Amniotic epithelial cell (primary cell): ENCODE results near the gene TNS3.
A peak's percentile ranks its signal among the peaks of the same experiment; 100 is the strongest.

ENCODE experiments used
- DNase-seq: peaks from one replicate; pipeline ENCODE4 v3.0.0-alpha.2; 2010; ENCODE audit warnings: low read depth

Gene TNS3

GRCh38 chr7:47345857-47346298 lies 236.0 kb downstream of the TNS3 start:
- DNase-seq, result no peak

DNA sequence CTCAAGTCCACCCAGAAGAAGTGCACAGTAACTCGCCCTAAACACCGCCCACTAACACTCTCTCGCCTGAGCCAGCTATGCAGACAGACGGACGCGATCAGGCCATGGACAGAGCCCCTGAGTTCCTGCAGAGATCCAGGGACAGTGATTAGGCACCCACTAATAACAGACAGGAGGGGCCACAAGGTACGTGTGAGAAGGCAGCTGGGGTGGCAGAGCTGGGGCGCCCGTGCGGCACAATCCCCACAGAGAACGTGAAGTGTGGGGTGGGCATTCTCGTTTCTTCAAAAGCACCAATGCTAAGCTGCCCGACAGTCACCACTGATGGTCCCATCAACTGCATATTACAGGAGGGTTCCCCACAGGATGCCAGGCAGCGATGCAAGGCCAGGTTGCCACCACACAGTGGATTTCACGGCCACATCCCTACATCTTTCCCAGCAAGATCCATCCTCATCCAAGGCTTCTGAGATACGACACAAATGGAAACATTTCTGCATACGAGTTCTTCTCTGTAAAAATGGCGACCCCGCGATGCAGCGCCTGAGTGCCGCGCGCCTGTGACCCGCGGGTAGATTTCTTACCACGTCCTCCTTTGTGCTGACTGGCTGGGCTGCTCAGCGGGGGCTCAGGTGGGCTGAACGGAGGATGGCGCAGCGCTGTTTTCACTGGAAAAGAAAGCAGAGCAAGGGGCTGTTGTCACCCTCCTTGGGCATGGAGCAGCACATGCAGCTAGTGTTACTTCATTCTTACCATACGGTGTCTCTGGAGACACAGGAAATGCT lies 237.5 kb downstream of the TNS3 start:
- no peak for DNase-seq

- DNase-seq, result no peak
These were observed 238.9 kb downstream of the TNS3 start for GRCh38 chr7:47343061-47343455.

GRCh38 chr7:47342296-47343060 lies 239.4 kb downstream of the TNS3 start:
- no peak for DNase-seq

DNA sequence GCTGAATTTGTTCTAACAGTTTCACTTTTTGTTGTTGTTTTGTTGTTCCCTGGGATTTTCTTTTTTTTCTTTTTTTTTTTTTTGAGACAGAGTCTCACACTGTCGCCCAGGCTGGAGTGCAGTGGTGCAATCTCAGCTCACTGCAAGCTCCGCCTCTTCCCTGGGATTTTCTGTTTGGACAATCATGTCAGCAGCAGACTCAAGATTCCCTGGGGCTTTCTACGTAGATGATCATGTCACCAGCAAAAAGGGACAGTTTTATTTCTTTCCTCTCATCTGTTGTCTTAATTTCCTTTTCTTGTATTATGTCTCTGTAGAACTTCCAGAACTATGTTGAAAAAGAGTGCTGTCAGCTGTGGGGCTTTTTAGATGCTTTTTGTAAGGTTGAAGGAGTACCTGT lies 241.4 kb downstream of the TNS3 start:
- DNase-seq, result no peak

DNA sequence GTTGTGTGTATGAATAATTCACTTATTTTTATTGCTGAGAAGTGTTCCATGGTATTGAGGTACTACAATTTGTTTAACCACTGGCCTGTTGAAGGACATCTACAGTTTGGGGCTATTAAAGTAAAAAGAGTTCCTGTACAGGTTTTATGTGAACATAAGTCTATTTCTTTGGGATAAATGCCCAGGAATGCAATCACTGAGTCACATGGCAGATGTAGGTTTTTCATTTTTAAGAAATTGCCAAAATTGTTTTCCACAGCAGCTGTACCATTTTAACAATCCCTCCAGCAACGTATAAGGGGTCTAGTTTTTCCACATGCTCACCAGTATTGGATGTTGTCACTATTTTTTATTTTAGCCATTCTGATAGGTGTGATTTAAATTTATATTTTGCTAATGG lies 243.9 kb downstream of the TNS3 start:
- DNase-seq, result no peak

DNA sequence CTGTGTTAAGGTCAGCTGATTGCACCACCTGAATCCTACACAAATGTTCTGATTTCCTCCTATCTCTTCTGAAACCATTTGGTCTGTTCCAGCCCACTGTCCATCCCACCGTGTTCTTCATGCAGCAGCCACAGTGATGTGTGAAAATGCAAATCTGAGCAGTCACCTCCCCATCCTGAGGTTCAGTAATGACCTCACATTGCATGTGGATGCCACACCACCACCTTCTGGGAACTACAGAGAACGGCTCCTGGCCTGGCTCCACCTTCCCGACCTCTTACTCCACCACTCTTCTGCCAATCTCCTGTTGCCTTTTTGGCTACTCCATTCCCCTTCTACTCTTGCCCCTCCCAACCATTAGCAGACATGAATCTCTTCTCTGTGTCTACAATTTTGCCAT lies 244.4 kb downstream of the TNS3 start:
- DNase-seq, result no peak

DNA sequence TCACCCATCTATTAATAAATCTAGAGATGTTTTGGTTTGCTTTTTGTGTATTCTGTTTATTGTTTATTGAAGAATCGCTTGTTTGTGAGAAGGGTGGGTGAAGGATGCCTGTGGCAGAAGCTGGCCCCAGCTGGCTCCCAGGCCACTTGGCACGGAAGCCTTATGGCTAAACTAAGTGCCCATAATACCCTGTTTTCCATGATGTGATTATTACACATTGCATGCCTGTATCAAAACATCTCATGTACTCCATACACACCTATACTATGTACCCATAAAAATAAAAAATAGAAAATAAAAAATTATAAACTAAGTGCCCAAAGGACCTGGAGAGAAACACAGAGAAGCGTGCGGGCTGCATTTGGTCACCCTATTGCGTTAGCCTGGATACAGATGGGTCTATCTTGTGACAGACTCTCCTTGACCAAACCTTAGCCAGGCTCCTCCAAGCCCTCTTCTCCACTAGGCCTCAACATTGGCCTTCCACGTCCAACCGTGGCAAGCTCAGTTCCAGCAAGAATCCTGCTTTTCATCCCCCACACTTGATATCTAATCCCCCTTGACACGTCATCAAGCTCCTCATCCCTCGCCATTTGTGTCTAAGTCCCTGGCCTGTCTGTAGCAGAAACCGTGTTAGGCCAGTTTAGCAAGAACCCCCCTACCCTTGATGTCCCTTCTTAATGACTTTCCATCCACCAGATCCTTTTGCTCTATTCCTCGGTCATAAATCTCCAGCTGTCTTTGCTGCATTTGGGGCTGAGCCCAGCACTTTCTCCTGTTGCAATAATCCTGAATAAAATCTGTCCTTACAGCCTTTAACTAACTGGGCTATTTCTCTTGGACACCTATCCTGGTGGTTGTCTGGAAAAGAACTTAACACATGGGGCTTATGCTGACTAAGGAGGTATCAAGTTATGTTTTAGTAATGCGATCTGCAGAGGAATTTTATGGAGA lies 245.2 kb downstream of the TNS3 start:
- no peak for DNase-seq

GRCh38 chr7:47335557-47336471 lies 246.1 kb downstream of the TNS3 start:
- DNase-seq, result peak; percentile 80

- DNase-seq, result no peak
These were observed 246.8 kb downstream of the TNS3 start for GRCh38 chr7:47335071-47335470.

DNA sequence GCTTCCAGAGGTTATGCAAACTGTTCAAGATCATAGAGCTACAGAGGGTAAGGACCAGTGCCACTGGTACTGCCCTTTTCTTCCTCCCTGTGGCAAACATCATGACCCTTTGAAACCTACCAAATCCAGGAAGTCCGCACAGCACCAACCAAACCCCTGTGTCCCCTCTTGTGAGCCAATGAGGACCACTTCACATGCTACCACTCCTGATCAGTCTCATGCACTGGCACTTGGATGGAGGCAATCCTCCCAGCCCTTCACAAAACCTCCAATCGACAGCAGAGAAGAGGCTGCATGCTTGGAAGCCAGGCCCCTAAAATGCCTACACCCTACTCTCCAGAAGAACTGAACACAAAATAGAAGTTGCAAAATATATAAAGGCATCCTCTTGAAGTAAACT lies 248.0 kb downstream of the TNS3 start:
- no peak for DNase-seq

- DNase-seq, result no peak
These were observed 248.4 kb downstream of the TNS3 start for GRCh38 chr7:47333554-47333887.

DNA sequence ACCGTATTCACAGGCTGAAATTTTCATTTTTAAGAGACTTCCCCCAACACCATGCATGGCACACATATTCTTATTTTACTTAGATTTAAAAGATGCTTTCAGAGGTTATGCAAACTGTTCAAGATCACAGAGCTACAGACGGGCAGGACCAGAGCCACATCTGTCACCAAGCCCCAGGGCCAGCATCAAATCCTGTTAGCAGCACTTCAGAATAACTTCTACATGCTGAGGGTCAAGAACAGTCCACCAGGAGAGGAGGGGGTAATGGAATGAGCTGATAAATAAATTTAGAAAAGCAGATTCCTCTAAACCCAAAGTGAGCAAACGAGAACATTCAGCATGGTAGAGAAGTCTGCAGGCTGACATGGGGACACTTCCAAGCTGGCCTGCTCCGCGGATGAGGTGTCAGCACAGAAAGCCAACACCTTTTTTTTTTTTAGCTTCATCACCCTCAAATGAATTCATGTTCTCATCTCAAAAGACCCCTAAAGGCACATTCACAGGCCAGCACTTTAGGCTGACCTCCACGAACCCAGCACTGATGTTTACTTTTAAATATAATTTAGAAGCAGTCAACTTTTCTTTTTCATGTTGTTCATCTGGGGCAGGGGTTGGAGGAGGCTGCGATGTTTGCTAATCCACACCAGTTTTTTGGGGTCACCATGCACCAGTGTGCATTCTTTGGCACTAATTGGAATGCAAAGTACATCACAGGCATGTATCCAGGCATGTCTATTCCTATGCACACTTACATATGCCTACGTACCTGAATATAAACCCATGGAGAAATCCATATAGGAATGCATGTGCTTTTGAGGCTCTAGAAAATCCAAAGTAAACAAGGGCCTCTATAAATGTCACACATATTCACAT lies 249.0 kb downstream of the TNS3 start:
- no peak for DNase-seq

DNA sequence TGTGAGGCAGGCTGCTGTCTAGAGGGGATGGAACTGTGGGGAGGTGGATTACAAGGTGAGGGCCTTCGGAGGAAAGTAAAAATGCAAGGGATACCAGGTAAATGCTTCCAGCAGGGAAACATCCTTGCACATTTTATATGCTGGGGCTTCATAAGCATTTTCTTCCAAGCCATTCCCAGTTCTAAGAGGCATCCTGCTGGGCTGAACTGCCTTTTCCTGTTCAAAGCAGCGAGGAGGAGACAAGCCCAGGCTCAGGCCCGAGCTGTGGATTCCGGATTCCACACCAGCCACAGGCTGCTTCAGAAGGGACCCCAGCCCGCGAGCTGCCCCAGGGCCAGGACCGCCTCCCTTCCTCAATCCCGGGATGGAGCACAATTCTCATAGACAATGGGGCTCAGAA lies 249.7 kb downstream of the TNS3 start:
- DNase-seq, result no peak

GRCh38 chr7:47331179-47331565 lies 250.7 kb downstream of the TNS3 start:
- DNase-seq, result no peak

DNA sequence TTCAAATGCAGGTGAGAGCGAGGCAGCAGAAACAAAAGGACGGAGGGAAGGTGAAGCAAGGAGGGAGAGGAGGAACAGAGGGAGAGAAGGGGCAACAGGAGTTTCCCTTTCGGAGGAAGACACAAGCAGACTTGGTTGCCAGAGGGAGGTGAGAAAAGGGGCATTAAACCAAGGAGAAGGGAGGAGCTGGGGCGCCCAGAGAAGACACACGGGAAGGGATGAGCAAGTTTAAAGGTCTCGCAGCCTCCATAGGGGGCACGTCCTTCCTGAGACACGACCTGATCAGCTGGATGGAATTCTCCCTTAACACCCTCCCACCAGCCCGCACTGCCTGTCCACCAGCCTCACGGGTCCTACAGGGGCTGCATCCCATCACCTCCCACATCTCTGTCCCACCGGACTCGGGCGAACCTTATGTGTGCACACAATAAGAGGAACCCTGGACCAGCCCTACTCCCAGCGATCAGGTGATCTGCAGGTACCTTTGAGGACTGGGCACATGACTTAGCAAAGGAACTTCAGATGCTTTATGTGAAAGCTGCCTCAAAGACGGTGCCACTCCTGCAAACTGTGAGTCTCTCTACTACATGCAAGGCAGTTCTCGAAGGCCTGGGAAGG lies 251.2 kb downstream of the TNS3 start:
- DNase-seq, result no peak

GRCh38 chr7:47330026-47330425 lies 251.9 kb downstream of the TNS3 start:
- no peak for DNase-seq

- DNase-seq, result peak; percentile 52
These were observed 252.5 kb downstream of the TNS3 start for GRCh38 chr7:47329320-47329926.
